PC-3 (cell line): ENCODE results near the gene ANKS4B. TPM values are rescaled to one million over a fixed set of nuclear protein-coding genes. Genes with fewer than 3 reads are reported as not detected.

Experiments used
- ATAC-seq: fragments of 200-7000 bp; cut with Tn5 transposase; 2 replicates; pipeline ENCODE4 v1.9.1; 2020; ENCODE audit warnings: mild to moderate bottlenecking, moderate library complexity
- BruUV-seq: library from RNA; stranded (reverse); fragments of 400-500 nt; replicated peaks from 2 replicates; lab custom pipeline; 2021; lab: Mats Ljungman, UMichigan
- CTCF ChIA-PET: fragments of 300-600 bp; sonication (Branson Sonifier 250); formaldehyde crosslinking; loops from one replicate; lab custom pipeline; 2022; ENCODE audit warnings: antibody characterized with exemption; lab: Charles Lee
- POLR2A ChIA-PET: fragments of 300-600 bp; sonication (Branson Sonifier 250); formaldehyde crosslinking; loops from one replicate; lab custom pipeline; 2022; ENCODE audit warnings: antibody characterized with exemption; ENCODE audit not compliant: unreplicated experiment; lab: Charles Lee
- DNase-seq: peaks from one replicate; pipeline ENCODE4 v3.0.0-alpha.2; 2015
- H2AFZ ChIP-seq: fragments of 300-600 bp; sonication (generic); 2 replicates; pipeline ENCODE4 v1.6.0; 2016; ENCODE audit warnings: antibody characterized with exemption, low read length
- H3F3A ChIP-seq: fragments of 300-600 bp; sonication (generic); one replicate; pipeline ENCODE4 v1.6.0; 2017; ENCODE audit warnings: antibody characterized with exemption, low read length, control low read depth, mild to moderate bottlenecking; ENCODE audit not compliant: unreplicated experiment
- H3K27ac ChIP-seq: fragments of 300-600 bp; sonication (generic); 2 replicates; pipeline ENCODE4 v1.5.1; 2016; ENCODE audit warnings: mild to moderate bottlenecking, low read length
- H3K27me3 ChIP-seq: fragments of 300-600 bp; sonication (generic); 2 replicates; pipeline ENCODE4 v1.6.1; 2016; ENCODE audit warnings: low read length, mixed read lengths
- H3K36me3 ChIP-seq: fragments of 300-600 bp; sonication (generic); 2 replicates; pipeline ENCODE4 v1.6.1; 2016; ENCODE audit warnings: low read depth, mixed run types, low read length, mixed read lengths
- H3K4me1 ChIP-seq: fragments of 300-600 bp; sonication (generic); 2 replicates; pipeline ENCODE4 v1.5.1; 2016; ENCODE audit warnings: low read length; ENCODE audit not compliant: insufficient read depth
- H3K4me2 ChIP-seq: fragments of 300-600 bp; sonication (generic); 2 replicates; pipeline ENCODE4 v1.6.0; 2016; ENCODE audit warnings: low read length
- H3K4me3 ChIP-seq: fragments of 300-600 bp; sonication (generic); 2 replicates; pipeline ENCODE4 v1.5.1; 2016; ENCODE audit warnings: mild to moderate bottlenecking, low read length, mixed read lengths
- H3K79me2 ChIP-seq: fragments of 300-600 bp; sonication (generic); 2 replicates; pipeline ENCODE4 v1.6.1; 2017; ENCODE audit warnings: low read length, mixed read lengths
- H3K9ac ChIP-seq: fragments of 300-600 bp; sonication (generic); 2 replicates; pipeline ENCODE4 v1.6.0; 2016; ENCODE audit warnings: mild to moderate bottlenecking, low read length
- H3K9me2 ChIP-seq: fragments of 300-600 bp; sonication (generic); replicated peaks from 2 replicates; pipeline ENCODE4 v1.6.1; 2016; ENCODE audit warnings: mixed run types, low read length, mixed read lengths
- H3K9me3 ChIP-seq: fragments of 300-600 bp; sonication (generic); 2 replicates; pipeline ENCODE4 v1.6.1; 2016; ENCODE audit warnings: low read length, mixed read lengths
- H4K20me1 ChIP-seq: fragments of 300-600 bp; sonication (generic); 2 replicates; pipeline ENCODE4 v1.6.1; 2016; ENCODE audit warnings: low read length, mixed read lengths
- EZH2 ChIP-seq: fragments of 300-600 bp; sonication (generic); IDR thresholded peaks from one replicate; pipeline ENCODE4 v1.6.1; 2017; ENCODE audit warnings: antibody characterized with exemption, mild to moderate bottlenecking, low read length; ENCODE audit not compliant: unreplicated experiment
- EZH2phosphoT487 ChIP-seq: fragments of 300-600 bp; sonication (generic); IDR thresholded peaks from 2 replicates; pipeline ENCODE4 v1.6.1; 2018; ENCODE audit warnings: mild to moderate bottlenecking, antibody characterized with exemption, low read length, borderline replicate concordance
- intact Hi-C: fragments of 100-400 bp; cut with micrococcal nuclease; formaldehyde crosslinking; loops from 2 replicates; pipeline ENCODE4 v1.9.0; 2023
- total RNA-seq: library from RNA; depleted of rRNA; stranded (reverse); fragments of >200 nt; gene quantifications from 2 replicates; pipeline ENCODE4 v1.2.3, GENCODE V29; 2014
- TF ChIP-seq, protein P1 (sequence below): fragments of 300-600 bp; sonication (generic); conservative IDR thresholded peaks from 2 replicates; pipeline ENCODE4 v1.5.1; 2017; ENCODE audit warnings: antibody characterized with exemption, low read depth, mild to moderate bottlenecking, low read length

ANKS4B gene
- total RNA-seq, 1 experiment from 2014 or later = not detected

DNA sequence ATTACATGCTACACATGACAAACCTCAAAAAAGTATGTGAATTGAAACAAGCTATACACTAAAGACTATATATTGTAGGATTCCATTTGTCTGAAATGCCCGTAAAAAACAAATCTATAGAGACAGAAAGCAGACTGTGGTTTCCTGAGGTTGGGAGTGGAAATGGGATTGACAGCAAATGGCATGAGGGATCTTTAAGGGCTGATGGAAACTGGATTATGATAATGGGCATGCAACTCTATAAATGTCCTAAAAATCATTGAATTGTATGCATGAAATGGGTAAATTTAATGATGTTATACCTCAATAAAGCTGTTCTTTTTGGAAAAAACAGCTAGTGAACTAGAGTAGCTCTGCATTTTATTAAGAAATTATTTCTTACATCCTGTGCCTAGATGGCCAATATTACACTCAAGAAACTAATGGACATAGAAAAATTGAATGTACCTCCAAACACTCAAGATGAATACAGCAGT lies 416 bp upstream of the ANKS4B start:
- Histone ChIP-seq H3K4me2 (no peak overlapping the region), H3K27ac (no peak overlapping the region), H3K36me3 (no peaks in the 10 kb centered on the region), H3K9me3 (no peaks in the 10 kb centered on the region), H3K4me1 (no peaks in the 10 kb centered on the region), H2AFZ (no peak overlapping the region), H4K20me1 (no peaks in the 10 kb centered on the region), H3K9ac (no peak overlapping the region), H3K9me2 (no peaks in the 10 kb centered on the region), H3K27me3 (peaks cover 54% of the 10 kb centered on the region), H3K4me3 (no peak overlapping the region), H3K79me2 (no peaks in the 10 kb centered on the region), H3F3A (no peaks in the 10 kb centered on the region)
- CTCF ChIA-PET = no interaction called here
- no TSS peak for BruUV-seq
- DNase-seq (no peak), ATAC-seq (no peak)
- intact Hi-C loops = no loop called here
- POLR2A ChIA-PET = no interaction called here
- TF ChIP-seq EZH2phosphoT487 (no peak), EZH2 (no peak)
- TF ChIP-seq, protein P1, sequence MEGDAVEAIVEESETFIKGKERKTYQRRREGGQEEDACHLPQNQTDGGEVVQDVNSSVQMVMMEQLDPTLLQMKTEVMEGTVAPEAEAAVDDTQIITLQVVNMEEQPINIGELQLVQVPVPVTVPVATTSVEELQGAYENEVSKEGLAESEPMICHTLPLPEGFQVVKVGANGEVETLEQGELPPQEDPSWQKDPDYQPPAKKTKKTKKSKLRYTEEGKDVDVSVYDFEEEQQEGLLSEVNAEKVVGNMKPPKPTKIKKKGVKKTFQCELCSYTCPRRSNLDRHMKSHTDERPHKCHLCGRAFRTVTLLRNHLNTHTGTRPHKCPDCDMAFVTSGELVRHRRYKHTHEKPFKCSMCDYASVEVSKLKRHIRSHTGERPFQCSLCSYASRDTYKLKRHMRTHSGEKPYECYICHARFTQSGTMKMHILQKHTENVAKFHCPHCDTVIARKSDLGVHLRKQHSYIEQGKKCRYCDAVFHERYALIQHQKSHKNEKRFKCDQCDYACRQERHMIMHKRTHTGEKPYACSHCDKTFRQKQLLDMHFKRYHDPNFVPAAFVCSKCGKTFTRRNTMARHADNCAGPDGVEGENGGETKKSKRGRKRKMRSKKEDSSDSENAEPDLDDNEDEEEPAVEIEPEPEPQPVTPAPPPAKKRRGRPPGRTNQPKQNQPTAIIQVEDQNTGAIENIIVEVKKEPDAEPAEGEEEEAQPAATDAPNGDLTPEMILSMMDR = no peak

DNA sequence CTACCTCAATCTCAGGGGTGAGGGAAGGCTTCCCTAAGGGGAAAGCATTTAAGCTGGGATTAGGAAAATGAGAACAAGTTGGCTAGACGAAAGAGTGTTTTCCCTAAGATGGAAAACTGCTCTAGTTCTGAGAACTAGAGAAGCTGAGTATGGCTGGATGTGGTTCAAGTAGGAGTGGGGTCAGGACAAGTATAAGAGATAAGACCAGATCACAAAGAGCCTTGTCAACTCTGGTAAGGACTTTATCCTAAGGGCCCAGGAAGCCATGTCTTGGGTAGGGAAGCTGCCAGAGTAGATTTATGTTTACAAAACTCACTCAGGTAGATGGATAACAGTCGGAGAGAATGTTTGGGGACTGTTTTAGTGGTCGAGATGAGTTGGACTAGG lies 1.7 kb downstream of the ANKS4B start:
- intact Hi-C loops = no loop called here
- ATAC-seq (no peak), DNase-seq (no peak)
- TF ChIP-seq, protein P1 = no peak
- TF ChIP-seq EZH2 = no peak
- TF ChIP-seq EZH2phosphoT487 = no peak
- no peaks in the 10 kb centered on the region for H3K4me1 ChIP-seq
- H3K9me2 ChIP-seq = no peaks in the 10 kb centered on the region
- H2AFZ ChIP-seq = no peak overlapping the region
- no peak overlapping the region for H3K4me3 ChIP-seq
- H4K20me1 ChIP-seq = no peaks in the 10 kb centered on the region
- no peaks in the 10 kb centered on the region for H3K79me2 ChIP-seq
- H3K4me2 ChIP-seq = no peak overlapping the region
- H3K9ac ChIP-seq = no peak overlapping the region
- H3F3A ChIP-seq = no peaks in the 10 kb centered on the region
- H3K36me3 ChIP-seq = no peaks in the 10 kb centered on the region
- H3K27ac ChIP-seq = no peak overlapping the region
- CTCF ChIA-PET = no interaction called here
- H3K27me3 ChIP-seq = peaks cover 35% of the 10 kb centered on the region
- POLR2A ChIA-PET = no interaction called here
- BruUV-seq = no TSS peak
- no peaks in the 10 kb centered on the region for H3K9me3 ChIP-seq

DNA sequence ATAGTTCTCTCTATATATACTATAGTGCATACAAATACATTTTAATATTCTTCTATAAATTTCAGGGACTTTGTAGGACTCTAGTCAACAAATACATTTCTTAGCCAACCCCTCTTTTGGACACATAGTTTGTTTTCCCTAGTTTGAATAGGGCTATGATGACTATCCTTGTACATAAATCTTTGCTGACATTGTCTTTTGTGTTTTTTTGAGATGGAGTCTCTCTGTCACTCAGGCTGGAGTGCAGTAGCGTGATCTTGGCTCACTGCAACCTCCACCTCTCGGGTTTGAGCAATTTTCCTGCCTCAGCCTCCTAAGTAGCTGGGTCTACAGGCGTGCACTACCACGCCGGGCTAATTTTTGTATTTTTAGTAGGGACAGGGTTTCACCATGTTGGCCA lies 3.3 kb downstream of the ANKS4B start:
- Histone ChIP-seq H3K4me2 (no peak overlapping the region), H3K27me3 (peaks cover 19% of the 10 kb centered on the region), H3F3A (no peaks in the 10 kb centered on the region), H2AFZ (no peak overlapping the region), H3K4me1 (no peaks in the 10 kb centered on the region), H3K36me3 (no peaks in the 10 kb centered on the region), H3K79me2 (no peaks in the 10 kb centered on the region), H3K9ac (no peak overlapping the region), H3K4me3 (no peak overlapping the region), H3K9me2 (no peaks in the 10 kb centered on the region), H3K27ac (no peak overlapping the region), H4K20me1 (no peaks in the 10 kb centered on the region), H3K9me3 (no peaks in the 10 kb centered on the region)
- POLR2A ChIA-PET = no interaction called here
- TF ChIP-seq, protein P1 = no peak
- TF ChIP-seq EZH2phosphoT487 (no peak), EZH2 (no peak)
- ATAC-seq (no peak), DNase-seq (no peak)
- intact Hi-C loops = no loop called here
- CTCF ChIA-PET = no interaction called here
- BruUV-seq = no TSS peak
